PC-3 (cell line): ENCODE results near the gene KIF14. TPM values are rescaled to one million over a fixed set of nuclear protein-coding genes. Genes with fewer than 3 reads are reported as not detected.

Experiments
- ATAC-seq: fragments of 200-7000 bp; cut with Tn5 transposase; 2 replicates; pipeline ENCODE4 v1.9.1; 2020; ENCODE audit warnings: mild to moderate bottlenecking, moderate library complexity
- BruUV-seq: library from RNA; stranded (reverse); fragments of 400-500 nt; replicated peaks from 2 replicates; lab custom pipeline; 2021; lab: Mats Ljungman, UMichigan
- CTCF ChIA-PET: fragments of 300-600 bp; sonication (Branson Sonifier 250); formaldehyde crosslinking; loops from one replicate; lab custom pipeline; 2022; ENCODE audit warnings: antibody characterized with exemption; lab: Charles Lee
- POLR2A ChIA-PET: fragments of 300-600 bp; sonication (Branson Sonifier 250); formaldehyde crosslinking; loops from one replicate; lab custom pipeline; 2022; ENCODE audit warnings: antibody characterized with exemption; ENCODE audit not compliant: unreplicated experiment; lab: Charles Lee
- DNase-seq: peaks from one replicate; pipeline ENCODE4 v3.0.0-alpha.2; 2015
- H2AFZ ChIP-seq: fragments of 300-600 bp; sonication (generic); 2 replicates; pipeline ENCODE4 v1.6.0; 2016; ENCODE audit warnings: antibody characterized with exemption, low read length
- H3F3A ChIP-seq: fragments of 300-600 bp; sonication (generic); one replicate; pipeline ENCODE4 v1.6.0; 2017; ENCODE audit warnings: antibody characterized with exemption, low read length, control low read depth, mild to moderate bottlenecking; ENCODE audit not compliant: unreplicated experiment
- H3K27ac ChIP-seq: fragments of 300-600 bp; sonication (generic); 2 replicates; pipeline ENCODE4 v1.5.1; 2016; ENCODE audit warnings: mild to moderate bottlenecking, low read length
- H3K27me3 ChIP-seq: fragments of 300-600 bp; sonication (generic); 2 replicates; pipeline ENCODE4 v1.6.1; 2016; ENCODE audit warnings: low read length, mixed read lengths
- H3K36me3 ChIP-seq: fragments of 300-600 bp; sonication (generic); 2 replicates; pipeline ENCODE4 v1.6.1; 2016; ENCODE audit warnings: low read depth, mixed run types, low read length, mixed read lengths
- H3K4me1 ChIP-seq: fragments of 300-600 bp; sonication (generic); 2 replicates; pipeline ENCODE4 v1.5.1; 2016; ENCODE audit warnings: low read length; ENCODE audit not compliant: insufficient read depth
- H3K4me2 ChIP-seq: fragments of 300-600 bp; sonication (generic); 2 replicates; pipeline ENCODE4 v1.6.0; 2016; ENCODE audit warnings: low read length
- H3K4me3 ChIP-seq: fragments of 300-600 bp; sonication (generic); 2 replicates; pipeline ENCODE4 v1.5.1; 2016; ENCODE audit warnings: mild to moderate bottlenecking, low read length, mixed read lengths
- H3K79me2 ChIP-seq: fragments of 300-600 bp; sonication (generic); 2 replicates; pipeline ENCODE4 v1.6.1; 2017; ENCODE audit warnings: low read length, mixed read lengths
- H3K9ac ChIP-seq: fragments of 300-600 bp; sonication (generic); 2 replicates; pipeline ENCODE4 v1.6.0; 2016; ENCODE audit warnings: mild to moderate bottlenecking, low read length
- H3K9me2 ChIP-seq: fragments of 300-600 bp; sonication (generic); replicated peaks from 2 replicates; pipeline ENCODE4 v1.6.1; 2016; ENCODE audit warnings: mixed run types, low read length, mixed read lengths
- H3K9me3 ChIP-seq: fragments of 300-600 bp; sonication (generic); 2 replicates; pipeline ENCODE4 v1.6.1; 2016; ENCODE audit warnings: low read length, mixed read lengths
- H4K20me1 ChIP-seq: fragments of 300-600 bp; sonication (generic); 2 replicates; pipeline ENCODE4 v1.6.1; 2016; ENCODE audit warnings: low read length, mixed read lengths
- CTCF ChIP-seq: fragments of 300-600 bp; sonication (generic); conservative IDR thresholded peaks from 2 replicates; pipeline ENCODE4 v1.5.1; 2017; ENCODE audit warnings: antibody characterized with exemption, low read depth, mild to moderate bottlenecking, low read length
- EZH2 ChIP-seq: fragments of 300-600 bp; sonication (generic); IDR thresholded peaks from one replicate; pipeline ENCODE4 v1.6.1; 2017; ENCODE audit warnings: antibody characterized with exemption, mild to moderate bottlenecking, low read length; ENCODE audit not compliant: unreplicated experiment
- EZH2phosphoT487 ChIP-seq: fragments of 300-600 bp; sonication (generic); IDR thresholded peaks from 2 replicates; pipeline ENCODE4 v1.6.1; 2018; ENCODE audit warnings: mild to moderate bottlenecking, antibody characterized with exemption, low read length, borderline replicate concordance
- intact Hi-C: fragments of 100-400 bp; cut with micrococcal nuclease; formaldehyde crosslinking; loops from 2 replicates; pipeline ENCODE4 v1.9.0; 2023
- total RNA-seq: library from RNA; depleted of rRNA; stranded (reverse); fragments of >200 nt; gene quantifications from 2 replicates; pipeline ENCODE4 v1.2.3, GENCODE V29; 2014

Gene KIF14
- total RNA-seq, 1 experiment from 2014 or later = 23.6 TPM

DNA sequence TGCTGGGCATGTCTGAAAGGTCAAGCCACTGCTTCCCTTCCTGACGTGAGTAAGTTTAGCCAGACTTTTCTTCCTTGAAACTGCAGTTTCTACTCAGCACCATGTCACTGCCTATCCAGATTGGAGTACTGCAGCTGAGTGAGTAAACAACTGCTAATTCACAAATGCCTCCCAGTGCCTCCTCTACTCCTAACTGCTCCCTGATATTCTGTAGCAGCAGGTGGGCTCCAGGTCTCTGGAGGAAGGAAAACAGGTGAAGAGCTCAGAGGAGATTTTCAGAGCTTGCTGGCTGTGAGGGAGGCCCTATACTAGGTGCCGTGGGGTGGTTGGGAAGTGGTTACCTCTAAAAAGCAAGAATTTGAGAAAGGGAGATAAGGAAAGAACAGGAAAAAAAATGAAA lies 96.5 kb downstream of the KIF14 start:
- H3K4me2 ChIP-seq = no peak overlapping the region
- no peak overlapping the region for H3K4me3 ChIP-seq
- no peak overlapping the region for H3K27ac ChIP-seq
- H3K36me3 ChIP-seq = no peaks in the 10 kb centered on the region
- CTCF ChIA-PET = interaction anchor here (0.6 to 0.8 kb wide), 2 partner anchors 653 to 1586 kb away, joined by 3 to 5 read pairs; no protein-coding TSS in a partner anchor
- DNase-seq (no peak), ATAC-seq (no peak)
- no peaks in the 10 kb centered on the region for H3K79me2 ChIP-seq
- BruUV-seq = no TSS peak
- no peak overlapping the region for H2AFZ ChIP-seq
- no peaks in the 10 kb centered on the region for H3F3A ChIP-seq
- no peaks in the 10 kb centered on the region for H4K20me1 ChIP-seq
- H3K9me3 ChIP-seq = no peaks in the 10 kb centered on the region
- 0 out of 2 replicates have a peak, but pooled peaks cover under 1% of the 10 kb centered on the region for H3K4me1 ChIP-seq
- POLR2A ChIA-PET = no interaction called here
- intact Hi-C loops = no loop called here
- no peak for TF ChIP-seq EZH2phosphoT487
- TF ChIP-seq CTCF = no peak
- TF ChIP-seq EZH2 = no peak
- H3K9ac ChIP-seq = no peak overlapping the region
- H3K9me2 ChIP-seq = no peaks in the 10 kb centered on the region
- no peaks in the 10 kb centered on the region for H3K27me3 ChIP-seq

GRCh38 chr1:200520735-200521134 lies 99.8 kb downstream of the KIF14 start:
- Histone ChIP-seq H3F3A (no peaks in the 10 kb centered on the region), H3K4me2 (no peak overlapping the region), H3K4me3 (no peak overlapping the region), H3K9me2 (no peaks in the 10 kb centered on the region), H3K36me3 (no peaks in the 10 kb centered on the region), H3K9ac (no peak overlapping the region), H3K27ac (no peak overlapping the region), H3K4me1 (no peaks in the 10 kb centered on the region), H3K27me3 (no peaks in the 10 kb centered on the region), H4K20me1 (no peaks in the 10 kb centered on the region), H3K9me3 (no peaks in the 10 kb centered on the region), H2AFZ (no peak overlapping the region), H3K79me2 (no peaks in the 10 kb centered on the region)
- CTCF ChIA-PET = no interaction called here
- intact Hi-C loops = no loop called here
- POLR2A ChIA-PET = no interaction called here
- TF ChIP-seq EZH2 (no peak), EZH2phosphoT487 (no peak), CTCF (no peak)
- ATAC-seq (no peak), DNase-seq (no peak)
- no TSS peak for BruUV-seq

- H3F3A ChIP-seq = no peaks in the 10 kb centered on the region
- no peak overlapping the region for H2AFZ ChIP-seq
- H4K20me1 ChIP-seq = no peaks in the 10 kb centered on the region
- ChIA-PET CTCF (no interaction called here), POLR2A (no interaction called here)
- ATAC-seq = no peak
- no peaks in the 10 kb centered on the region for H3K27me3 ChIP-seq
- TF ChIP-seq EZH2 (no peak), CTCF (no peak)
- H3K27ac ChIP-seq = no peak overlapping the region
- H3K9ac ChIP-seq = no peak overlapping the region
- no peak overlapping the region for H3K4me3 ChIP-seq
- no peaks in the 10 kb centered on the region for H3K79me2 ChIP-seq
- no peak for DNase-seq
- no peak overlapping the region for H3K4me2 ChIP-seq
- no peaks in the 10 kb centered on the region for H3K36me3 ChIP-seq
- no peaks in the 10 kb centered on the region for H3K4me1 ChIP-seq
- H3K9me2 ChIP-seq = no peaks in the 10 kb centered on the region
- intact Hi-C loops = loop anchor here (10.0 kb wide), 2 partner anchors 564 to 744 kb away; no protein-coding TSS in a partner anchor
- BruUV-seq = no TSS peak
- no peaks in the 10 kb centered on the region for H3K9me3 ChIP-seq
Observed at GRCh38 chr1:200518524-200518923, 102.0 kb downstream of the KIF14 start.
